ENCODE measurements around the gene P2RY6.
A peak's percentile ranks its signal among the peaks of the same experiment; 100 is the strongest.

Gene P2RY6

DNA sequence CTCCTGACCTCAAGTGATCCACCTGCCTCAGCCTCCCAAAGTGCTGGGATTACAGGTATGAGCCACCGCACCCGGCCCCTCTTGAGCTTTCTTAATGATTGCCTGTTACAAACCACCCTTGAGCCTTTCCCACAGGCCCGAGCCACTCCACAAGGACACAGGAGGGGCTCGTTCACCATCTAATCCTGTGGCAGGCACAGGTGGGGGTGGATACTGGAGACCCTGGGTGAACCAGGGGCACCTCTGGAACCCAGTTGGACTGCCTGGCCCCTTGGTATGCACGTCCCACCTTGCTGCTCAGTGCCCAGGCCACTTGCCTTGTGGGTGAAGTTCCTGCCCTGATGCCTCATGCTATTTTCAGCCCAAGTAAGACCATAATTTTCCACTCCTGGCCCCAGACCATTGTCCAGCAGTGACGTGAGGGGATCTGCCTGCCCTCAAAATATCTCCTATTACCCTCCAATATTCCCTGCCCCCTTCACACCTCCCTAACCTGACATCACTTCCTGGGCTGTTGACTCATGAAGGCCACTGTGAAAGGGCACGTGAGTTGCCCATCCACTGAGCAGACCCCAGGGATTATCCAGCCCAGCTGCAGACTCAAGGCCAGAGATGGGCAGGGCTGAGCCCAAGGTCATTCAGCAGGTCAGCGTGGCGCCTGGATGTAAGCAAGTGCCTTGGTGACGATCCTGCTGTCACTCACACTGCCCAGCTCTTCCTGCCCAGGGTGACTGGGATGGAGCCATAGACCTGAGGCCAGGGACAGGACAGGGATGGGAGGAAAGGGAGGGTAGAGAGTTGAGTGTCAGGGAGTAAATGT is 34.5 kb upstream of the P2RY6 start:
- no peak for DNase-seq

GRCh38 chr11:73239111-73239521 is 33.0 kb upstream of the P2RY6 start:
- DNase-seq = no peak

GRCh38 chr11:73239571-73240189 is 32.5 kb upstream of the P2RY6 start:
- no peak for DNase-seq

GRCh38 chr11:73240190-73240781 is 31.9 kb upstream of the P2RY6 start:
- no peak for DNase-seq

DNA sequence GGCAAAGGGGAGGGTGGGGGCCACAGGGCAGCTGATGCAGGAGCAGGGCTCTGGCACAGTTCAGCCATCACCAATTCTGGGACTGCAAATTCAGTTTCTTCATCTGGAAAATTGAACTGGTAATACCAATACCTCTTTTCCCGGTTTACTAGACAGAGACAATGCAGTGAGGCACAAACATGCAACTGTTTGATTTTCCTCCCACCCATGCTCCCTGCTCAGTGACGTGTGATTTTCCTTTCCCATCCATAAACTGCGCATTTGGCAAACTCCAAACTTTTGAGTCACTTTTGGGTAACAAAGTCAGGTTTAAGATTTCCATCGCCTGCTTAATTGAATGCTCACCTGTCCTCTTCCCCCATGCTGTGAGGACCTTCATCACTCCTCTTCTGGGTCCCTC is 30.8 kb upstream of the P2RY6 start:
- no peak for DNase-seq

GRCh38 chr11:73242251-73243092 is 29.7 kb upstream of the P2RY6 start:
- DNase-seq = peak; percentile 17 to 32

- no peak for DNase-seq
Measured at GRCh38 chr11:73243093-73243485, 29.0 kb upstream of the P2RY6 start.

DNA sequence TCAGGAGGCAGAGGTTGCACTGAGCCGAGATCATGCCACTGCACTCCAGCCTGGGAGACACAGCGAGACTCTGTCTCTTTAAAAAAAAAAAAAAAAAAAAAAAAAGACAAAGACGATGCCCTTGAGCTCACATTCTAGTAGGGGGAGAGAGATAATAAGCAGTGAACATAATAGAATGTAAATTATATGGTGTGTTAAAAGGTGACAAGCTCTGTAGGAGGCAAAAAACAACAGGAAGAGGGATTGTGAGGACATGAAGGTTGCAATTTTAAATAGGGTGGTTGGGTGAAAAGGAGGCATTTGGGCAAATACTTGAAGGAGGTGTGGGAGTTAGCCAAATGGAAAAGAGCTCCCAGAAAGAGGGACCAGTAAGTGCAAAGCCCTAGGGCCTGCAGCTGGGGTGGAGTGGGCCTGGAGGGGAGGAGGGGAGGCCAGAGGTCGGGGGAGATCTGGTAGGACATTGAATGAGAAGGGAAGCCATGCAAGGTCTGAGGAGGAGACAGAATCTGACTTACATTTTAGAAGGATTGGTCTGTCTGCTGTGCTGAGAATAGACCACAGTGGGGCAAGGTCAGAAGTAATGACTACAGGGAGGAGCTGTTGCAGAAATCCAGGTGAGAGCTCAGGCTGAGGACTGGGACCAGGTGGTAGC is 27.4 kb upstream of the P2RY6 start:
- DNase-seq = no peak

GRCh38 chr11:73245461-73245860 is 26.7 kb upstream of the P2RY6 start:
- DNase-seq = no peak

GRCh38 chr11:73246303-73246702 is 25.8 kb upstream of the P2RY6 start:
- DNase-seq = no peak

- DNase-seq = no peak
Measured at GRCh38 chr11:73248526-73249185, 23.5 kb upstream of the P2RY6 start.

GRCh38 chr11:73249304-73249703 is 22.8 kb upstream of the P2RY6 start:
- no peak for DNase-seq

- DNase-seq = no peak
Measured at GRCh38 chr11:73249853-73250783, 22.0 kb upstream of the P2RY6 start.

GRCh38 chr11:73252577-73253191 is 19.5 kb upstream of the P2RY6 start:
- DNase-seq = peak; percentile 53

- DNase-seq = no peak
Measured at GRCh38 chr11:73257342-73258103, 14.6 kb upstream of the P2RY6 start.

DNA sequence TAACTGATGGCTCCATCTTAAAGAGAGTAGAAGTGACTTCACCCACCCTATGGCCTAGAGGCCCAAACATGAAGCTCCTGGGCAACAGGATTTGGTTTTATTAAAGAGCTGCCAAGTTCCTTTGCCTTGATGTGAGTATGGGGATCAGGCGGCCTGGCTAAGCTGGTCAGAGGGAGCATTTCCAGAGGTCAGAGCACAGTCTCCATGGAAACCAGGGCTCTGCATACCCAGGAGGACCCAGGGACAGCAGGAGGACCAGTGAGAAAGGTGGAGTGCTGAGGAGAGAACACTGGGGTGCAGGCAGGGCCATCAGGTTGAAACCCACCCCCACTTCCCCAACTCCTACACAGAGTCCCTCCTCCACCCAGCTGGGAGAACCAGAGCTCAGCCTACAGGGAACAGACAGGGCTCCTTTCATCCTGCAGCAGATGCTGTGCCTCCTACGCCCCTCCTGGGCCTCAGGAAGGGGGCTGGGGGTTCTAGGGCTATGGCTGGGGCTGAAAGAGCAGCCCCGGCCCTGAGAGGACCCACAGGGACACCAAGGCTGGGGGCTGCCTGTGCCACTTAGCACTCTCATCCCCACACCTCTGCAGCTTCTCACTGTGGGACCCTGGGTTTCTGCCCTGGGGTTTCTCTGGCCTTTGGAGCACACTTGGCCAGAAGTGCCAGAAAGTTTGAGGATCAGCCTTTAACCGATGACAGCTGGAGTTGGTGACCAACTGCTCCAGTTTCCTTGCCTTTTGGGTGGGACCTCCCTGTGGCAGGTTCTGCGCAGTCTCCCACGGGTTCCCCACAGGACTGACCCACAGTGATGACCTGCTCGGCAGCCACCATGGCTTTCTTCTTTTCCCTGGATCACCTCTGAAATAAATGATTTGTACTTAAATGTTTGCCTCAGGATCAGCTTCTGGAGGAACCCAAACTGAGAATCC is 13.8 kb upstream of the P2RY6 start:
- DNase-seq = no peak

DNA sequence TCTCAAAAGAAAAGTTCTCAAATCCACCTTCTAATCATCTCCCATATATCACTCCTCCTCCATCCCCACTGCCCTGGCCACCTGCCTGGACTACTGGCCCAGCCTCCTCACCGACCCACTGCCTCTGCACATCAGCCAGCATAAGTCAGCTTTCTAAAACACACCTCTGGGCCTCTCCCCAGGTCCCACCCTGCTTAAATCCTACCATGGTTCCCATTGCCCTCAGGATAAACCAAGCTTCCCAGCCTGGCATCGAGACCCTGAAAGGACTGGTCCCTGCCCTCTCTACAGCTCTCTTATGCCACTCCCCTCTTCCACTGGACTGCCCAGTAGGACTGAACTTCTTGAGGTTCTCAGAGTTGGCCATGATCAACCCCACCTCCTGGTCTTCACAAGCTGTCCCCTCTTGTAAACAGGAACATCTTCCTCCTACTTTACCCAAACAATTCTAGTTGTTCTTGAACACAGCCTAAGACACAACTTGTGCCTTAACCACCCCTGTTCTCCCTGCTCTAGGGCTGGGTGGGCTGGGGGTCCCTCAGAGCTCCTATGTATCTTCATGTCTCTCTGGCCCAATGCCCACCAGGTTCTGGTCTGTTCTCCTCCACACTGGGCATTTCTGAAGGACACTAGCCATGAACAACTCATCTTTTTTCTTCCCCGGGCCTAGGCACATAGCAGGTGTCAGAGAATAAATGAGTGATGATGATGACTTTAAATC is 12.6 kb upstream of the P2RY6 start:
- no peak for DNase-seq

DNA sequence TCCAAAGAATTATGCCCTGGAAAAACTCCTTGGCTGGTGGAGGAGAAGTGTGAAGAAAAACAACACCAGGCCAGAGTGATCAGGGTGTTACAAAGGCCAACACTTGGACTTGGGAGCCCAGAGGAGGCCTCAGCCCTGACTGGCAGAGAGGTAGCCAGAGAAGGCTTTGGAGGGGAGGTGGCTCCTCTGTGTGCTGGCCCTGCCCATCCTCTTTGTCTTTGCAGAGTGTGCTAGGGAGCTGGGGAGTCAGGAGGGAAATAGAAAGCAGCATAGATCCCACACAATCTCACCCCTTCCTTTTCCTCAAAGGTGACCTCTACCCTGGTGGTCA is 12.0 kb upstream of the P2RY6 start:
- no peak for DNase-seq

Data from NCI-H187 (cell line).